PC-3 (cell line): ENCODE results near the gene ARMC12.

Experiments used
- CTCF ChIP-seq: fragments of 300-600 bp; sonication (generic); conservative IDR thresholded peaks from 2 replicates; pipeline ENCODE4 v1.5.1; 2017; ENCODE audit warnings: antibody characterized with exemption, low read depth, mild to moderate bottlenecking, low read length
- EZH2 ChIP-seq: fragments of 300-600 bp; sonication (generic); IDR thresholded peaks from one replicate; pipeline ENCODE4 v1.6.1; 2017; ENCODE audit warnings: antibody characterized with exemption, mild to moderate bottlenecking, low read length; ENCODE audit not compliant: unreplicated experiment

- TF ChIP-seq EZH2 (no peak), CTCF (no peak)
These were observed 50.0 kb downstream of the ARMC12 start for GRCh38 chr6:35786810-35787209.
